A549 (cell line): Measurements from ENCODE around the gene ADRA2A. TPM values are rescaled to one million over a fixed set of nuclear protein-coding genes. Genes with fewer than 3 reads are reported as not detected.
A peak's percentile ranks its signal among the peaks of the same experiment; 100 is the strongest.

Source experiments
- ATAC-seq, 2 experiments: fragments of 200-7000 bp in 1 of 2; fragments of >200 bp in 1 of 2; cut with Nextera tagmentation in 1 of 2; cut with Tn5 transposase in 1 of 2; 3 replicates each; pipeline versions ENCODE4 v1.8.0 to v1.9.1; 2018 to 2020; ENCODE audit warnings: mild to moderate bottlenecking in 1 of 2, moderate library complexity in 1 of 2
- CTCF ChIA-PET: fragments of 300-600 bp; sonication (Branson Sonifier 250); formaldehyde crosslinking; extraction: SDS; loops from one replicate; lab custom pipeline; 2021; ENCODE audit warnings: antibody characterized with exemption, inconsistent platforms; lab: Yijun Ruan, JAX
- POLR2A ChIA-PET: fragments of 350-600 bp; formaldehyde crosslinking; extraction: SDS; loops from one replicate; lab custom pipeline; 2021; ENCODE audit warnings: antibody characterized with exemption, inconsistent platforms; lab: Yijun Ruan, JAX
- DNase-seq, 2 experiments: peaks; one replicate each; pipeline versions ENCODE4 v3.0.0 to v3.0.0-alpha.2; 2011 to 2016; ENCODE audit warnings: low read depth in 1 of 2, low spot score in 1 of 2
- FAIRE-seq: peaks from 2 replicates; lab custom pipeline; 2011; peaks lifted over from hg19 to GRCh38; lab: Jason Lieb, UNC
- H3K27ac ChIP-seq, 2 experiments: fragments of >200 bp; sonication (Bioruptor Twin); formaldehyde crosslinking; 3 replicates each; pipeline ENCODE4 v1.5.1; 2016 to 2017
- H3K4me1 ChIP-seq: fragments of >200 bp; sonication (Bioruptor Twin); formaldehyde crosslinking; 3 replicates; pipeline ENCODE4 v1.6.1; 2016
- H3K4me2 ChIP-seq: fragments of >200 bp; sonication (Bioruptor Twin); formaldehyde crosslinking; 3 replicates; pipeline ENCODE4 v1.6.1; 2016
- H3K4me3 ChIP-seq: fragments of >200 bp; sonication (Bioruptor Twin); formaldehyde crosslinking; 3 replicates; pipeline ENCODE4 v1.5.1; 2016
- H3K9me3 ChIP-seq: fragments of >200 bp; sonication (Bioruptor Twin); formaldehyde crosslinking; 3 replicates; pipeline ENCODE4 v1.6.1; 2016
- CEBPB ChIP-seq, 2 experiments: fragments of >200 bp in 1 of 2; sonication (Bioruptor Twin) in 1 of 2; formaldehyde crosslinking in 1 of 2; IDR thresholded peaks; 2 replicates each; pipeline ENCODE4 v1.6.1; 2012 to 2016
- CHD4 ChIP-seq: fragments of 200-600 bp; sonication (generic); IDR thresholded peaks from 2 replicates; pipeline ENCODE4 v1.6.1; 2016; ENCODE audit warnings: antibody characterized with exemption, mild to moderate bottlenecking, borderline replicate concordance
- EHMT2 ChIP-seq: fragments of 200-600 bp; sonication (generic); IDR thresholded peaks from 2 replicates; pipeline ENCODE4 v1.6.1; 2016; ENCODE audit warnings: antibody characterized with exemption, low read depth, mild to moderate bottlenecking, moderate library complexity
- FOSL2 ChIP-seq, 2 experiments: fragments of 450-650 bp in 1 of 2; fragments of >200 bp in 1 of 2; sonication (Bioruptor Twin) in 1 of 2; formaldehyde crosslinking; IDR thresholded peaks; 2 replicates each; pipeline versions ENCODE4 v1.5.0 to v1.6.1; 2016 to 2020; ENCODE audit warnings: mild to moderate bottlenecking in 1 of 2, moderate library complexity in 1 of 2
- GATA3 ChIP-seq: IDR thresholded peaks from 2 replicates; pipeline ENCODE4 v1.6.1; 2012; ENCODE audit warnings: borderline replicate concordance
- HOXA7 ChIP-seq: fragments of 250-450 bp; sonication (Bioruptor Pico); IDR thresholded peaks from 2 replicates; pipeline ENCODE4 v1.5.0; 2020; ENCODE audit warnings: mild to moderate bottlenecking, moderate library complexity
- JUN ChIP-seq, 2 experiments: fragments of >200 bp; sonication (Bioruptor Twin); formaldehyde crosslinking; IDR thresholded peaks; 2 replicates in 1 of 2; 3 replicates in 1 of 2; pipeline ENCODE4 v1.6.1; 2016 to 2017
- JUNB ChIP-seq: fragments of >200 bp; sonication (Bioruptor Twin); formaldehyde crosslinking; IDR thresholded peaks from 2 replicates; pipeline ENCODE4 v1.6.1; 2016
- MYC ChIP-seq: IDR thresholded peaks from 2 replicates; pipeline ENCODE4 v1.6.1; 2012; ENCODE audit warnings: mild to moderate bottlenecking, inconsistent platforms, low read length, improper control_type of control experiment, borderline replicate concordance
- NFE2L2 ChIP-seq: fragments of 150-350 bp; conservative IDR thresholded peaks from 2 replicates; pipeline ENCODE4 v1.6.1; 2014; ENCODE audit warnings: low read length
- RAD21 ChIP-seq, 2 experiments: fragments of >200 bp in 1 of 2; sonication (Bioruptor Twin) in 1 of 2; formaldehyde crosslinking in 1 of 2; IDR thresholded peaks in 1 of 2; conservative IDR thresholded peaks in 1 of 2; 2 replicates in 1 of 2; 3 replicates in 1 of 2; pipeline ENCODE4 v1.6.1; 2012 to 2018; ENCODE audit warnings: inconsistent platforms in 1 of 2
- SREBF2 ChIP-seq: fragments of 450-650 bp; IDR thresholded peaks from 2 replicates; pipeline ENCODE4 v1.6.1; 2014; ENCODE audit warnings: mild to moderate bottlenecking, moderate library complexity
- USF2 ChIP-seq: fragments of 450-650 bp; IDR thresholded peaks from 2 replicates; pipeline ENCODE4 v1.6.1; 2014; ENCODE audit warnings: antibody characterized with exemption
- ZC3H11A ChIP-seq: fragments of 450-650 bp; IDR thresholded peaks from 2 replicates; pipeline ENCODE4 v1.6.1; 2014; ENCODE audit warnings: antibody characterized with exemption, mild to moderate bottlenecking
- ZNF302 ChIP-seq: fragments of 250-450 bp; sonication (Bioruptor Pico); IDR thresholded peaks from 2 replicates; pipeline ENCODE4 v1.9.0; 2021; ENCODE audit warnings: inconsistent platforms, mild to moderate bottlenecking, moderate library complexity
- ZSCAN20 ChIP-seq: fragments of 250-450 bp; sonication (Bioruptor Pico); IDR thresholded peaks from 2 replicates; pipeline ENCODE4 v1.8.0; 2022; ENCODE audit warnings: mild to moderate bottlenecking, moderate library complexity
- WGBS: methylation state at CpG from one replicate; pipeline ENCODE4 v1.1.6; 2017; ENCODE audit errors: missing lambda C conversion rate; 5-methylcytosine and 5-hydroxymethylcytosine counted together
- polyA plus RNA-seq, 4 experiments: library from polyadenylated mRNA; depleted of rRNA in 3 of 4; stranded (reverse); fragments of >200 nt; fragmentation: RNase III in 1 of 4; extraction: RNeasy Plus Mini Kit Qiagen cat#74134 plus additional on column Dnase treatment in 1 of 4; gene quantifications; 2 replicates in 3 of 4; 3 replicates in 1 of 4; pipeline ENCODE4 v1.2.3, GENCODE V29; 2011 to 2017
- TF ChIP-seq, protein P1 (sequence below): fragments of >200 bp; sonication (Bioruptor Twin); formaldehyde crosslinking; IDR thresholded peaks from 2 replicates; pipeline ENCODE4 v1.6.1; 2016

The ADRA2A gene
- polyA plus RNA-seq, 2 of the 4 experiments (the other 2 are of a cell fraction): not detected

DNA sequence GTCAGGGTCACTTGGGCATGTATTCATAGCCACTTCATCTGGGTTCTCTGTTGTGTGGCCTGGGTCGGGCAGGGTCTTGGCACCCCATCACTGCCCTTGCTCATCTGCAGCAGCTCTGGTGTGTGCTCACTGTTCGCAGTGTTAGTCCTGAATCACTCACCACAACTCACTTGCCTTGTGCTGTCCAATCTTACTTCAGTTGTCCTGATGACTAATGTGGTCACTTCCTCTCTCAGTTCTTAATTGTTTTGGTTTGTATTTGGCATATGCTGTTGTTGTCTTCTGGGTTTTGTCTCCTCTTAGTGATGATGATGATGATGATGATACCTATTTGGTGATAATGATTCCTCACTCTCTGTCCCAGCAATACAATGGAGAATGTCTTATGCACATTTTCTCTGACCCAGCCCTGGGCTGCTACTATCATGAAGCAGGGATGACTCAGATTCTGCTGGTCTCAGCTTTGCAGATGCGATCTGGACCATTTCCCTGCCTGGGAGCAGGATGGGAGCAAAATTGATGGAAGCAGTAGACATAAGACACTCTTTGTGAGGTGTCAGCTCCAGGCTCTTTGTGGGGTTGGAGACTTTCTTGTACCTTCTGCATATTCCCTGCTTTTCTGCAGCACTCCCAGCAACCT lies 17.0 kb downstream of the ADRA2A start:
- ChIA-PET CTCF (interaction anchor here (0.7 to 1.8 kb wide), 2 partner anchors 17 to 21 kb away, joined by 3 to 10 read pairs; partner anchors contain the start of gene ADRA2A), POLR2A (no interaction called here)
- no peaks in the 10 kb centered on the region for H3K9me3 ChIP-seq
- H3K4me1 ChIP-seq: no peaks in the 10 kb centered on the region
- no peak for TF ChIP-seq USF2
- no peak for TF ChIP-seq CEBPB (IDR thresholded peaks at IDR 0.05)
- H3K27ac ChIP-seq: no peak overlapping the region
- H3K4me2 ChIP-seq: no peak overlapping the region
- FAIRE-seq (no peak), ATAC-seq (no peak), DNase-seq (no peak)
- WGBS: 0% methylated on average over 3 of the region's 3 CpGs
- H3K4me3 ChIP-seq: no peak overlapping the region

DNA sequence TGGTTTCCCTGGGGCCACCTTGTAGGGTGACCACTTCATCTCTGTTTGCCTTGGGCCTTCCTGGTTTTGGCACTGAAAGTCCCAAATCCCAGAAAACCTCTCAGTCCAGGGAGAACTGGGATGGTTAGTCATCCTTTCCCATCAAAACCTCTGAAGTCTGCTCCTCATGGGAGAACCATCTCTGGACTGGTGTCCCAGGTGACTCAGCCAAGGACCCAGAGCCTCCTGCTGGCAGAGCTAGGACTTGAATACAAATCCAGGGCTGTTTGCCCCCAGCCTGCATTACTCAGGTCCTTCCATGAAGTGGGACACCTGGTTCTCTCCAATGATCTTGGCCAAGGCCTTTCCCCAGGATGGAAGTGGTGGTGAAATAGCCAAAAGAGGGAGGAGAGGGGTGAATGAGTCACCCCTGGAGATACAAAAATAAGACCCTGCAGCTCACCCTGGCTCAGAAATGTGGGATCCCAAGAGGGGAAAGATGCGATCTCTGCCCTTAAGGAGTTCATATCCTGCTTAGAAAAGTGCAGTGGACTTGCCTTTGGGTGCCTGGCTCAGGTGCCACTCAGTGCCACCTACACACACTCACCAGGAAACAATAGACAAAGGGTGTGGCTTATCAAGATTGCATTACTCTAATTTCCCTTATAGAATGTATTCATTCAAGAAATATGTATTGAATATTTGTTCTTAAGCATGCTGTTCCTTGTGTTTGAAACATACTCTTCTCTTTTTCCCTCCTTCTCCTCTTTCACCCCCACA lies 22.0 kb downstream of the ADRA2A start:
- DNase-seq: peak in 1 of 2 experiments; percentile 29
- no peak for TF ChIP-seq HOXA7 (CRISPR knock-in tag)
- TF ChIP-seq NFE2L2: no peak
- TF ChIP-seq, protein P1, sequence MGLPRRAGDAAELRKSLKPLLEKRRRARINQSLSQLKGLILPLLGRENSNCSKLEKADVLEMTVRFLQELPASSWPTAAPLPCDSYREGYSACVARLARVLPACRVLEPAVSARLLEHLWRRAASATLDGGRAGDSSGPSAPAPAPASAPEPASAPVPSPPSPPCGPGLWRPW: no peak
- TF ChIP-seq MYC: no peak
- TF ChIP-seq EHMT2: no peak
- no peak for TF ChIP-seq ZC3H11A
- no peak for TF ChIP-seq JUN (IDR thresholded peaks at IDR 0.05)
- no peak for TF ChIP-seq GATA3
- no peak for TF ChIP-seq RAD21 (conservative IDR thresholded peaks at IDR 0.05 in 1 of 2, IDR thresholded peaks at IDR 0.05 in 1 of 2)
- no peak overlapping the region for H3K4me3 ChIP-seq
- peak; percentile 51 to 70; a peak in 5 of 6 replicates for ATAC-seq
- no peaks in the 10 kb centered on the region for H3K9me3 ChIP-seq
- FAIRE-seq: no peak
- CTCF ChIA-PET: no interaction called here
- WGBS: 0% methylated on average over 1 of the region's 1 CpG
- no peaks in the 10 kb centered on the region for H3K4me1 ChIP-seq
- H3K4me2 ChIP-seq: no peak overlapping the region
- POLR2A ChIA-PET: no interaction called here
- H3K27ac ChIP-seq: no peak overlapping the region

GRCh38 chr10:111100198-111100597 lies 23.4 kb downstream of the ADRA2A start:
- no peaks in the 10 kb centered on the region for H3K4me1 ChIP-seq
- no peak overlapping the region for H3K4me2 ChIP-seq
- no peak for FAIRE-seq
- DNase-seq: no peak
- ChIA-PET CTCF (interaction anchor here (1.2 to 1.5 kb wide), 2 partner anchors 9 to 1037 kb away, joined by 3 to 4 read pairs; no protein-coding TSS in a partner anchor), POLR2A (no interaction called here)
- H3K4me3 ChIP-seq: no peak overlapping the region
- H3K9me3 ChIP-seq: no peaks in the 10 kb centered on the region
- 12% methylated on average over 5 of the region's 5 CpGs for WGBS
- no peak for ATAC-seq
- TF ChIP-seq ZC3H11A: no peak
- no peak for TF ChIP-seq ZSCAN20 (CRISPR knock-in tag)
- no peak for TF ChIP-seq JUN (IDR thresholded peaks at IDR 0.05)
- no peak overlapping the region for H3K27ac ChIP-seq

DNA sequence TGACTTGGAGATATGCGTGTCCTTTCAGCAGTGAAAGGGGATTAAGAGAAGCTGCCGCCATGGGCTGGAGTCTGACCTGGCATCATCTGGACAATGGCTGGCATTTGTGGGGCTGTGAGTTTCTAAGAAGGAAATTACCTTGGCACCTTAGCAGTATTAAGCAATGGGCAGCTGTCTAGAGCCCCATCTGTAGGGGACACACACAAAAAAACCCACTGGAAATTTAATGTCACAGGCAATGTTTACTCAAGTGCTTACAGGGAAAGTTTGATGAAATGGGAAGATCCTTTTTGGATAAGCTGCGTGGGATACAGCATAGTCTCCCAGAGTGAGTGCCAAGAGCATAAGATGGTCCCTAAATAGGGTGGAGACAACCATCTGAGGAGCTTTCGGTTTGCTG lies 25.0 kb downstream of the ADRA2A start:
- ATAC-seq: no peak
- no peak overlapping the region for H3K4me3 ChIP-seq
- no peaks in the 10 kb centered on the region for H3K4me1 ChIP-seq
- DNase-seq: no peak
- TF ChIP-seq FOSL2 (IDR thresholded peaks at IDR 0.05): no peak
- TF ChIP-seq FOSL2 (CRISPR knock-in tag; IDR thresholded peaks at IDR 0.05): no peak
- TF ChIP-seq ZNF302 (CRISPR knock-in tag): no peak
- TF ChIP-seq USF2: no peak
- TF ChIP-seq RAD21 (conservative IDR thresholded peaks at IDR 0.05 in 1 of 2, IDR thresholded peaks at IDR 0.05 in 1 of 2): no peak
- no peak for TF ChIP-seq JUNB
- TF ChIP-seq CHD4: no peak
- TF ChIP-seq SREBF2: no peak
- no peak overlapping the region for H3K27ac ChIP-seq
- WGBS: 36% methylated on average over 4 of the region's 4 CpGs
- ChIA-PET CTCF (no interaction called here), POLR2A (no interaction called here)
- H3K9me3 ChIP-seq: no peaks in the 10 kb centered on the region
- H3K4me2 ChIP-seq: no peak overlapping the region
- no peak for FAIRE-seq
